ENCODE measurements around the gene CAND2.
A peak's percentile ranks its signal among the peaks of the same experiment; 100 is the strongest.

The CAND2 gene

DNA sequence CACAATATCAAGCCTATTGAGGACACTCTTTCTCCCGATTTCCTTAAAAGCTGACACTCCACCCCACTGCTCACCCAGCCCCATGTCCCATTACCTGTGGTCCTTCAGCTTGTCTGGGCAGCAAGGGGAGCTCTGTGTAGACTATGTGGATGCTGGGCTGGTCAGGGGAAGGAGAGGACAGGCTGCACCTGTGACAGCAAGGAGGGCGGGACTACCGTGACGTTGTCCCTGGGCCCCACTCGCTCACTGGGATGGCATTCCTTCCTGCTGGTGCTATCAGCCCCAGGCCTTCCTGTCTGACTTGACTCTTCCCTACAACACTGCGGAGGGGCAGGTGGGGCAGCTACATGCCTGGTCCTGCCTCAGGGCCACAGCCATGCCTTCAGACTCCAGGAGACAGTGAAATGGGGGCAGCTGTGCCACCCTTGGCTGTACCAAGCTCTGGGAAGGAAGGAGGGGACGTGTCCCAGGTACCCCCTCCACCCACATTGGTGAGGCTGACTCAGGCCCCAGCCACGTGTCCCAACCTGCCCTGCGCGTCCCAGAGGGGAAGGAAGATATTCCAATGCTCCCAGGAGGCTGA lies 37.3 kb upstream of the CAND2 start, which contains the start of gene TMEM40:
Gene TMEM40 (minus strand): TSS at position 163 of the 583 bp plus-strand sequence. CDS start 9,427 bp downstream, outside the sequence.
- Mint-ChIP-seq H3K9me3 (no peaks in the 10 kb centered on the region), H3K27me3 (peaks cover 43 to 51% of the 10 kb centered on the region in 2 donors), H3K36me3 (ENCODE audit: insufficient read depth) (no peaks in the 10 kb centered on the region), H3K27ac (no peak within 1 kb of the TSS), H3K4me3 (no peak within 1 kb of the TSS), H3K4me1 (ENCODE audit: low read depth in 2 of 2) (peaks cover 0 to 3% of the 10 kb centered on the region in 2 donors)
- ATAC-seq (replicated peaks) = no peak
- no peak for DNase-seq

- Mint-ChIP-seq H3K9me3 (no peaks in the 10 kb centered on the region), H3K4me1 (ENCODE audit: low read depth in 2 of 2) (peaks cover 0 to 3% of the 10 kb centered on the region in 2 donors), H3K27ac (no peak overlapping the region), H3K36me3 (ENCODE audit: insufficient read depth) (no peaks in the 10 kb centered on the region), H3K4me3 (no peak overlapping the region), H3K27me3 (peaks cover 43 to 48% of the 10 kb centered on the region in 2 donors)
- ATAC-seq (replicated peaks) (no peak), DNase-seq (no peak)
These were observed 36.6 kb upstream of the CAND2 start for GRCh38 chr3:12759693-12760565.

DNA sequence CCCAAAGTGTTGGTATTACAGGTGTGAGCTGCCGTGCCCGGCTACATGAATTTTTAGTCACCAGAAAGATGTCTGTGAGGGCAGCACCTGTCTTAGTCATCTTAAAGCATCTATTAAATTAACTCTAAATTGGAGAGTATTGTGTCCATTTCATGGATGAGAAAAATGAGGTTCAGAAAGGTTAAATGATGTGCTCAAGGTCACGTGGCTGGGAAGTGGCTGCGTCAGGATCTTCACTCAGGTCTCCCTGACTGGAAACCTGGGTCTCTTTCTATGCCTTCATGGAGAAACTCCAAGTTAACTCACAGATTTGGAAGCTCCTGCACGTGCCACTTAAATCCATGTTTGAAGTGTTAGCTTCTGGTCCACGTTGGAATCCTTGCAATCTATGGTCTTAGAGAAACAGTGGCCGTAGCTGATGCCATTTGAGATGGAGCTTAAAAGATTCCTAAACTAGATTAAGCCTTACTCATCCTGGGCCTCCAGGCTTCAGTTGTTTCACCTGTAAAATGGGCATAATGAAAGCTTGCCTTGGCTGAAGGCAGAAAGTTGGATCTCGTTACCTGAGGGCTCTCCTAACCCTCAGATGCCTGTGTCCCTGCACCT lies 32.2 kb upstream of the CAND2 start:
- H3K36me3 Mint-ChIP-seq (ENCODE audit: insufficient read depth) = no peaks in the 10 kb centered on the region
- H3K27ac Mint-ChIP-seq = no peak overlapping the region
- no peak for DNase-seq
- H3K9me3 Mint-ChIP-seq = no peaks in the 10 kb centered on the region
- ATAC-seq (replicated peaks) = no peak
- H3K4me3 Mint-ChIP-seq = no peak overlapping the region
- no peaks in the 10 kb centered on the region for H3K4me1 Mint-ChIP-seq (ENCODE audit: low read depth in 2 of 2)
- peaks cover 24 to 49% of the 10 kb centered on the region in 2 donors for H3K27me3 Mint-ChIP-seq

- H3K4me1 Mint-ChIP-seq (ENCODE audit: low read depth in 2 of 2) = no peaks in the 10 kb centered on the region
- DNase-seq = no peak
- no peak overlapping the region for H3K27ac Mint-ChIP-seq
- H3K9me3 Mint-ChIP-seq = no peaks in the 10 kb centered on the region
- no peak for ATAC-seq (replicated peaks)
- H3K36me3 Mint-ChIP-seq (ENCODE audit: insufficient read depth) = no peaks in the 10 kb centered on the region
- H3K27me3 Mint-ChIP-seq = peaks cover 12 to 33% of the 10 kb centered on the region in 2 donors
- H3K4me3 Mint-ChIP-seq = no peak overlapping the region
These were observed 29.9 kb upstream of the CAND2 start for GRCh38 chr3:12766541-12766940.

DNA sequence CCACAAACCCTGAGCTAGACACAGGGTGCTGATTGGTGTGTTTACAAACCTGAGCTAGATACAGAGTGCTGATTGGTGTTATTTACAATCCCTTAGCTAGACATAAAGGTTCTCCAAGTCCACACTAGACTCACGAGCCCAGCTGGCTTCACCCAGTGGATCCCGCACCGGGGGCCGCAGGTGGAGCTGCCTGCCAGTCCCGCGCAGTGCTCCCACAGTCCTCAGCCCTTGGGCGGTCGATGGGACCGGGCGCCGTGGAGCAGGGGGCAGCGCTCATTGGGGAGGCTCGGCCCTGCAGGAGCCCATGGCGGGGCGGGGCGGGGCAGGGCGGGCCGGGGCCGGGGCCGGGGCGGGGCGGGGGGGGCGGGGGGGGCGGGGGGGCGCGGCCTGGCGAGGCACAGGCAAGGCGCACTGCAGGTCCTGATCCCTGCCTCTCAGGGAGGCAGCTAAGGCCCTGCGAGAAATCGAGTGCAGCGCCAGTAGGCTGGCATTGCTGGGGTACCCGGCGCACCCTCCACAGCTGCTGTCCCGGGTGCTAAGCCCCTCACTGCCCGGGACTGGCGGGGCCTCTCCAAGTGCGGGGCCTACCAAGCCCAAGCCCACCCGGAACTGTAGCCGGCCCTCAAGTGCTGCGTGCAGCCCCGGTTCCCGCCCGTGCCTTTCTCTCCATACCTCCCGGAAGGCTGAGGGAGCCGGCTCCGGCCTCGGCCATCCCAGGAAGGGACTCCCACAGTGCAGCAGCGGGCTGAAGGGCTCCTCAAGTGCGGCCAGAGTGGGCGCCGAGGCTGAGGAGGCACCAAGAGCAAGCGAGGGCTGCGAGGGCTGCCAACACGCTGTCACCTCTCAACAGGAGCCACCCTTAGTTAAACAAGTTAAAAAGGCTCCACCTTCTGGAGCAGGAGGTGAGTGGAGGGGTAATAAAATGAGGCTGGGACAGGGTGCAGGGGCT lies 27.6 kb upstream of the CAND2 start:
- Mint-ChIP-seq H3K4me3 (no peak overlapping the region), H3K27ac (no peak overlapping the region)
- no peak for ATAC-seq (replicated peaks)

GRCh38 chr3:12769761-12770160 lies 26.7 kb upstream of the CAND2 start:
- H3K27ac Mint-ChIP-seq = no peak overlapping the region
- H3K9me3 Mint-ChIP-seq = no peaks in the 10 kb centered on the region
- peaks cover 27 to 42% of the 10 kb centered on the region in 2 donors for H3K27me3 Mint-ChIP-seq
- ATAC-seq (replicated peaks) (no peak), DNase-seq (no peak)
- H3K4me1 Mint-ChIP-seq (ENCODE audit: low read depth in 2 of 2) = no peaks in the 10 kb centered on the region
- no peaks in the 10 kb centered on the region for H3K36me3 Mint-ChIP-seq (ENCODE audit: insufficient read depth)
- H3K4me3 Mint-ChIP-seq = no peak overlapping the region

More for the DNA sequence above, 27.6 kb upstream of the CAND2 start:
- no peaks in the 10 kb centered on the region for H3K4me1 Mint-ChIP-seq (ENCODE audit: low read depth in 2 of 2)
- peaks cover 20 to 33% of the 10 kb centered on the region in 2 donors for H3K27me3 Mint-ChIP-seq
- no peak for DNase-seq
- no peaks in the 10 kb centered on the region for H3K9me3 Mint-ChIP-seq
- no peaks in the 10 kb centered on the region for H3K36me3 Mint-ChIP-seq (ENCODE audit: insufficient read depth)

DNA sequence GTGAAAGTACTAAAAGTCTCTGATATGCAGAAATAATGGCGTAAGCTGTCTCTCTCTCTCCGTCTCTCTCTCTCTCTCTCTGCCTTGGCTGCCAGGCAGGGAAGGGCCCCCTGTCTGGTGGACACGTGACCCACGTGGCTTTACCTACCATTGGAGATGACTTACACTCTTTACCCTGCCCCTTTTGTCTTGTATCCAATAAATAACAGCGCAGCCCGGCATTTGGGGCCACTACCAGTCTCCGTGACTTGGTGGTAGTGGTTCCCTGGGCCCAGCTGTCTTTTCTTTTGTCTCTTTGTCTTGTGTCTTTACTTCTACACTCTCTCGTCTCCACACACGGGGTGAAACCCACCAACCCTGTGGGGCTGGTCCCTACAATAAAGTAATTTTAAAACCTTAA lies 25.2 kb upstream of the CAND2 start:
- Mint-ChIP-seq H3K4me1 (ENCODE audit: low read depth in 2 of 2) (no peaks in the 10 kb centered on the region), H3K9me3 (no peaks in the 10 kb centered on the region), H3K36me3 (ENCODE audit: insufficient read depth) (no peaks in the 10 kb centered on the region), H3K27ac (no peak overlapping the region), H3K4me3 (no peak overlapping the region), H3K27me3 (peaks cover 30 to 43% of the 10 kb centered on the region in 2 donors)
- DNase-seq (no peak), ATAC-seq (replicated peaks) (no peak)

GRCh38 chr3:12772462-12772861 lies 24.0 kb upstream of the CAND2 start:
- Mint-ChIP-seq H3K27me3 (peaks cover 34 to 44% of the 10 kb centered on the region in 2 donors), H3K27ac (no peak overlapping the region), H3K4me3 (no peak overlapping the region), H3K9me3 (no peaks in the 10 kb centered on the region), H3K4me1 (ENCODE audit: low read depth in 2 of 2) (no peaks in the 10 kb centered on the region), H3K36me3 (ENCODE audit: insufficient read depth) (no peaks in the 10 kb centered on the region)
- DNase-seq (no peak), ATAC-seq (replicated peaks) (no peak)

DNA sequence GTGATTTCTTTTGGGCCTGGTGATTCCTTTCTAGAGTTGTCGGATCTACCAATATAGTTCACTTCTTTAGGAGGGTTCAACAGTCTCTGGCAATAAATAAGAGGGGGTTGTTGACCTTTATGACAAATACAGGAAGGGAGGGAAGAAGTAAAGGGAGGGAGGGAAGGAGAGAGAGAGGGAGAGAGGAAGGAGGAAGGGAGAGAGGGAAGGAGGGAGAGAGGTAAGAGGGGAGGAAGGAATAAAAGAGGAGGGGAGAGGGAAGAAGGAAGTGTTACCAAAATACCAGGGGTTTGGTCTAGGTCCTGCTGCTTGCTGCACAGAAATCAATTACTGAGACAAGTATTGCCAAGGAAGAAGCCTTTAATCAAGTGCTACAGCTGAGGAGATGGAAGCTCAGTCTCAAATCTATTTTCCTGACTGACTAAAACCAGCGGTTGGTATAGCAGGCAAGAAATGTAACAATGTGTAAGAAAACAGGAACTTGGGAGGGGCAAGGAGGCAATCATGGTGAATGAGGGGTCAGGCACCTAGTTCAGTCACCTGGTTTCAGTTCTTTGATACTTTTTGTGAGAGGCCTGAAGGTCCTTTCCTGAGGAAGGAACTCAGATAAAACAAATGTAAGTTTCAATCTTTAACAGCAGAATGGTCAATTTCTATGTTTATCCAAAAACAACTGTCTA lies 23.3 kb upstream of the CAND2 start:
- H3K36me3 Mint-ChIP-seq (ENCODE audit: insufficient read depth) = no peaks in the 10 kb centered on the region
- no peak for ATAC-seq (replicated peaks)

GRCh38 chr3:12773710-12774086 lies 22.8 kb upstream of the CAND2 start:
- DNase-seq (no peak), ATAC-seq (replicated peaks) (no peak)
- Mint-ChIP-seq H3K27me3 (peaks cover 34 to 42% of the 10 kb centered on the region in 2 donors), H3K4me1 (ENCODE audit: low read depth in 2 of 2) (no peaks in the 10 kb centered on the region), H3K27ac (peak overlapping the region in 1 of 2 donors; percentile 38), H3K4me3 (no peak overlapping the region), H3K9me3 (no peaks in the 10 kb centered on the region), H3K36me3 (ENCODE audit: insufficient read depth) (no peaks in the 10 kb centered on the region)

More for the DNA sequence above, 23.3 kb upstream of the CAND2 start:
- peaks cover 34 to 42% of the 10 kb centered on the region in 2 donors for H3K27me3 Mint-ChIP-seq
- no peaks in the 10 kb centered on the region for H3K4me1 Mint-ChIP-seq (ENCODE audit: low read depth in 2 of 2)
- H3K9me3 Mint-ChIP-seq = no peaks in the 10 kb centered on the region
- DNase-seq = no peak
- H3K27ac Mint-ChIP-seq = peak overlapping the region in 1 of 2 donors; percentile 38
- no peak overlapping the region for H3K4me3 Mint-ChIP-seq

DNA sequence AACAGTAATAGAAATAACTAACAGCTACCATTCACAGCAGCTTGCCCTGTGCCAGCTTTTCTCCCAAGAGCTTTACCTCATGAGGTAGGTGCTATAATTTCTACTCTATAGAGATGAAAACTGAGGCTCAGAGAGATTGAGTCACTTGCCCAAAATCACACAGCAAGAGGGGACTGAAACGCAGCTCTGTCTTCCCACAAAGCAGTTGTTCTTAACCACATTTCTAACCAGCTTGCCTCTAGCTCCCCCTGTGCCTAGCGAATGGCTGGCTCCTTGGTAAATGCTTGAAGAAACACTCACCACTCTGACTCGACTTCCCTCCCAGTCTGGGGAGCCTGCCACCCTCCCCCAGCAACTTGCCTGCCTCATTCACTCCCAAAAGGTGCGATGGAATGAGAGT lies 21.9 kb upstream of the CAND2 start:
- Mint-ChIP-seq H3K27me3 (peaks cover 38 to 48% of the 10 kb centered on the region in 2 donors), H3K9me3 (no peaks in the 10 kb centered on the region), H3K36me3 (ENCODE audit: insufficient read depth) (no peaks in the 10 kb centered on the region), H3K4me3 (no peak overlapping the region), H3K4me1 (ENCODE audit: low read depth in 2 of 2) (no peaks in the 10 kb centered on the region), H3K27ac (no peak overlapping the region)
- no peak for ATAC-seq (replicated peaks)
- no peak for DNase-seq

GRCh38 chr3:12775226-12775625 lies 21.3 kb upstream of the CAND2 start:
- no peaks in the 10 kb centered on the region for H3K9me3 Mint-ChIP-seq
- H3K36me3 Mint-ChIP-seq (ENCODE audit: insufficient read depth) = no peaks in the 10 kb centered on the region
- DNase-seq (no peak), ATAC-seq (replicated peaks) (no peak)
- H3K27me3 Mint-ChIP-seq = peaks cover 41 to 54% of the 10 kb centered on the region in 2 donors
- no peak overlapping the region for H3K4me3 Mint-ChIP-seq
- H3K4me1 Mint-ChIP-seq (ENCODE audit: low read depth in 2 of 2) = no peaks in the 10 kb centered on the region
- H3K27ac Mint-ChIP-seq = no peak overlapping the region

Data from effector memory CD8-positive, alpha-beta T cell (primary cell).